H1 (cell line): Measurements from ENCODE around the gene HEPHL1. TPM values are rescaled to one million over a fixed set of nuclear protein-coding genes. Genes with fewer than 3 reads are reported as not detected.

Experiments used
- BACH1 ChIP-seq: IDR thresholded peaks from 2 replicates; pipeline ENCODE4 v1.6.1; 2012; ENCODE audit warnings: low read length, improper control_type of control experiment
- BCL11A ChIP-seq, 2 experiments: IDR thresholded peaks; one replicate each; pipeline ENCODE4 v1.6.1; 2011; ENCODE audit warnings: low read depth in 2 of 2, low read length in 2 of 2, mild to moderate bottlenecking in 2 of 2
- CHD1 ChIP-seq: IDR thresholded peaks from 2 replicates; pipeline ENCODE4 v1.6.1; 2012; ENCODE audit warnings: low read depth, low read length, improper control_type of control experiment
- CTBP2 ChIP-seq: IDR thresholded peaks from 2 replicates; pipeline ENCODE4 v1.7.0; 2011; ENCODE audit warnings: borderline replicate concordance, mild to moderate bottlenecking, moderate library complexity, mixed read lengths, low read length; ENCODE audit not compliant: insufficient read depth, insufficient read length
- KDM4A ChIP-seq: IDR thresholded peaks from one replicate; pipeline ENCODE4 v1.7.1; 2012; ENCODE audit warnings: low read depth, mild to moderate bottlenecking, moderate library complexity, low read length, inconsistent platforms; ENCODE audit not compliant: severe bottlenecking
- polyA plus RNA-seq, 7 experiments: library from polyadenylated mRNA; depleted of rRNA in 3 of 7; stranded (reverse) in 5 of 7; unstranded in 2 of 7; fragments of >200 nt in 5 of 7; fragments of 200-250 nt in 2 of 7; gene quantifications; 1 replicate in 5 of 7; 2 replicates in 1 of 7; 4 replicates in 1 of 7; pipeline versions ENCODE4 v1.2.1 to v1.2.3, GENCODE V29; 2011 to 2013; ENCODE audit warnings: missing spikeins in 2 of 7, mixed read lengths in 2 of 7
- total RNA-seq: library from RNA; stranded (reverse); fragmentation: NEBNext Ultra II Directional; extraction: Animal tissue kit (Norgen Biotek cat#: 25700); gene quantifications from 2 replicates; pipeline ENCODE4 v1.2.1, GENCODE V29; 2021
- TF ChIP-seq, protein P1 (sequence below): IDR thresholded peaks from 2 replicates; pipeline ENCODE4 v1.6.1; 2012; ENCODE audit warnings: inconsistent platforms
- TF ChIP-seq, protein P2 (sequence below): IDR thresholded peaks from 2 replicates; pipeline ENCODE4 v1.6.1; 2012; ENCODE audit warnings: inconsistent platforms

HEPHL1 gene
- total and polyA plus RNA-seq, 2 of the 8 experiments (the other 6 are each of a cell fraction or from before 2014, with no cell fraction given) = 0.09 to 0.11 TPM

DNA sequence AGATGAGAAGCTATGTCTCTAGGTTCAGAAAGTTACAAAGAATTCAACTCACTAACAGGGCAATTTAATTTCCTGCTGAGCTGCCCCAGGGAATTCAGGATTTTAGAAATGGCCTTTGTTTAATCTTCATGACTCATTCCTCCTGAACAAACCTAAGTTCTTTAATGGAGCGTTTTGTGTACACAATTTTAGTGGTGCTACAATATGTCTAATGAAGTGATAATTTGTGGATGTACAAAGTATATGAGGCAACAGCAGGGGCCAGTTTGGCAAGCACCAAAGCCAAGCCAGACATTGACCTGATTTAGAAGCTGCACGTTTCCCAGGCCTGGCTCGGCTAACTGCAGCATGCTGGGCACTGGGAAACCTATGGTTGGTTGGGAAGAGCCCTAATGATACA lies 34.4 kb upstream of the HEPHL1 start (continued):
- TF ChIP-seq CHD1 = no peak
- no peak for TF ChIP-seq KDM4A
- TF ChIP-seq, protein P1, sequence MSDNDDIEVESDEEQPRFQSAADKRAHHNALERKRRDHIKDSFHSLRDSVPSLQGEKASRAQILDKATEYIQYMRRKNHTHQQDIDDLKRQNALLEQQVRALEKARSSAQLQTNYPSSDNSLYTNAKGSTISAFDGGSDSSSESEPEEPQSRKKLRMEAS = no peak
- TF ChIP-seq, protein P2, sequence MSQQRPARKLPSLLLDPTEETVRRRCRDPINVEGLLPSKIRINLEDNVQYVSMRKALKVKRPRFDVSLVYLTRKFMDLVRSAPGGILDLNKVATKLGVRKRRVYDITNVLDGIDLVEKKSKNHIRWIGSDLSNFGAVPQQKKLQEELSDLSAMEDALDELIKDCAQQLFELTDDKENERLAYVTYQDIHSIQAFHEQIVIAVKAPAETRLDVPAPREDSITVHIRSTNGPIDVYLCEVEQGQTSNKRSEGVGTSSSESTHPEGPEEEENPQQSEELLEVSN = no peak
- no peak for TF ChIP-seq BCL11A (IDR thresholded peaks at IDR 0.05; ENCODE audit: low read depth in 2 of 2, low read length in 2 of 2)
- TF ChIP-seq BACH1 = no peak
- no peak for TF ChIP-seq CTBP2
